Lower leg skin (tissue), 3 donors: ENCODE data around the gene GANC.

Source experiments
- POLR2A ChIP-seq, 2 donors: fragments of 450-650 bp; IDR thresholded peaks; one replicate each; pipeline ENCODE4 v1.6.1; 2016 to 2017; ENCODE audit warnings: antibody characterized with exemption in 2 of 2, mild to moderate bottlenecking in 1 of 2, moderate library complexity in 1 of 2
- TF ChIP-seq, protein P1 (sequence below), 3 donors: fragments of 450-650 bp; IDR thresholded peaks; one replicate each; pipeline ENCODE4 v1.5.1; 2016; ENCODE audit warnings: antibody characterized with exemption in 3 of 3, mild to moderate bottlenecking in 3 of 3, moderate library complexity in 2 of 3

DNA sequence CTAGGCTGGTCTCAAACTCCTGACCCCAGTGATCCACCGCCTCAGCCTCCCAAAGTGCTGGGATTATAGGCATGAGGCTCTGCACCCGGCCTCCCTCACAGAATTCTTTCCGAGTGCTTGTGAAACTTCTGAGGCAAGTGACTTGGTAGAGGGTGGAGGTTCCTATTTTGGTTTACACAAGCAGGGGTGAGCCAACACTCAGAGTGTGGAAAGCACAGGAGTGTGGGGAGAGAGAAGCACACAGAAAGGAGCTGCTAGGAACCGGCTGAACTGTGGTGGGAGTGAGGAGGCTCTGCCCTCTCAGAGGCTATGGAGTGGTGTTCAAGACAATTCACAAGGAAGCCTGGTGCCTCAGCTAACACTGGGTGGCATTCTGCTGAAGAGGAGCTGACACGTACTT, 94.0 kb downstream of the GANC start:
- TF ChIP-seq, protein P1, sequence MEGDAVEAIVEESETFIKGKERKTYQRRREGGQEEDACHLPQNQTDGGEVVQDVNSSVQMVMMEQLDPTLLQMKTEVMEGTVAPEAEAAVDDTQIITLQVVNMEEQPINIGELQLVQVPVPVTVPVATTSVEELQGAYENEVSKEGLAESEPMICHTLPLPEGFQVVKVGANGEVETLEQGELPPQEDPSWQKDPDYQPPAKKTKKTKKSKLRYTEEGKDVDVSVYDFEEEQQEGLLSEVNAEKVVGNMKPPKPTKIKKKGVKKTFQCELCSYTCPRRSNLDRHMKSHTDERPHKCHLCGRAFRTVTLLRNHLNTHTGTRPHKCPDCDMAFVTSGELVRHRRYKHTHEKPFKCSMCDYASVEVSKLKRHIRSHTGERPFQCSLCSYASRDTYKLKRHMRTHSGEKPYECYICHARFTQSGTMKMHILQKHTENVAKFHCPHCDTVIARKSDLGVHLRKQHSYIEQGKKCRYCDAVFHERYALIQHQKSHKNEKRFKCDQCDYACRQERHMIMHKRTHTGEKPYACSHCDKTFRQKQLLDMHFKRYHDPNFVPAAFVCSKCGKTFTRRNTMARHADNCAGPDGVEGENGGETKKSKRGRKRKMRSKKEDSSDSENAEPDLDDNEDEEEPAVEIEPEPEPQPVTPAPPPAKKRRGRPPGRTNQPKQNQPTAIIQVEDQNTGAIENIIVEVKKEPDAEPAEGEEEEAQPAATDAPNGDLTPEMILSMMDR (IDR thresholded peaks at IDR 0.05) = no peak
- TF ChIP-seq POLR2A (IDR thresholded peaks at IDR 0.05) = no peak
